ENCODE results near the gene MS4A15.

- TF ChIP-seq CTCF (IDR thresholded peaks at IDR 0.05) (no peak), POLR2A (IDR thresholded peaks at IDR 0.05) (no peak)
These were observed 65.3 kb downstream of the MS4A15 start for GRCh38 chr11:60821827-60822599.

Data from esophagus squamous epithelium (tissue), 4 donors.